Activated CD4-positive, alpha-beta T cell treated with anti-CD3 and anti-CD28 coated beads, Interleukin-2, amount 50 U/mL, for 4 hours (primary cell): ENCODE results near the gene AMBP.

Experiments used
- DNase-seq, 2 experiments: peaks; one replicate each; pipeline ENCODE4 v3.0.0-alpha.2; 2020

The AMBP gene

GRCh38 chr9:114112778-114113584 is 34.9 kb upstream of the AMBP start:
- no peak for DNase-seq

DNA sequence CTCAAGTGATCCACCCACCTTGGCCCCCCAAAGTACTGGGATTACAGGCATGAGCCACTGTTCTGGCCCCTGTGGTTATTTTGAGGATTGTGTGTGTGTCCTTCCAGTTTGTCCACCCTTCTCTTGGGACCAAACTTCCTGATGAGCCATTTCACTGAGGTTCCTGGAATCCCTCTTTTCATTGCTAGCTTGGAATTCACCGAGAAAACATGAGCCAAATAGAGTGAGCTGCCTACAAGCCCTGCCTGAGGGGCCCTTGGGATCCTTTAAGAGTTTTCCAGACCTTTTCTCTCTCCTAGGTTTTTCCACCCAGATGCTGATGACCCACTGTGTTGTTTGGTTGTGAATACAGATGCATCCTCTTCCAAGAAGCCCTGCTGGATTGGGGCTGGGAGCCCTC is 34.2 kb upstream of the AMBP start:
- DNase-seq: no peak

DNA sequence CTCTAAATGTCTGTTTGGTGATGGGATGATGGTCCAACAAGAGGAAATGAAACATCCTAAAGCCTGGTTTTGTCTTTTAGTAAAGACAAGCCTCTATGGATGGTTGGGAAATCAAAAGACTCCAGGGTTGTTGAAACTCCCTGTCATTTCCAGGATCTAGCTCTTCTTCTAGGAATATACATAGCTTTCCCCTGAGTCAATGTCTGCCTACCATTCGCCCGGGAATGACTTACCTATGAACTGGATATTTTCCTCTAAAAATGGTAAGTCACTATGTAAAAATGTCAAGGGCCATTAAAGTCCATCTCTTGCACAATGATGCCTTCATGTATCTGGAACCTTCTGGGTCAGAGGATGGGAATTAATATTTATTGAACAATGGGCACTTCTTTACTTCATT is 32.1 kb upstream of the AMBP start:
- no peak for DNase-seq

DNA sequence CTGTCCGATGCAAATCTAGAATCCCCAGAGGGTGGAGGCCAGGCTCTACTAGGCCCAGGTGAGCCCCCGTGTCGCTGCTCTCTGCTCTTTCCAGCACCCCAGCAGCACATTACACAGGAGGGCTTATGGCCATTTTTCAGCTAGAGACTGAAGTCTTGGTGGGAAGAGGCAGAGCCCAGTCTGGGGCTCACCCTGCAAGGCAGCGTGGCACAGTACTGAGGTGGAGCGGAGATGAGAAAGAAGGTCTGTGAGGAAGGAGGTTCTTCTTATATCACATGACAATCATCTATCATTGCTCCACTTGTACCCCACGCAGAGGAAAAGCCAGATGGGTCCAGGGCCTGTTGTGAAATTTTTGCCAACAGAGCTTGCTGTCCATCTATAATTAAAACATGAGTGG is 31.0 kb upstream of the AMBP start:
- DNase-seq: no peak

GRCh38 chr9:114108016-114108833 is 30.1 kb upstream of the AMBP start:
- peak; percentile 10 to 30 for DNase-seq

DNA sequence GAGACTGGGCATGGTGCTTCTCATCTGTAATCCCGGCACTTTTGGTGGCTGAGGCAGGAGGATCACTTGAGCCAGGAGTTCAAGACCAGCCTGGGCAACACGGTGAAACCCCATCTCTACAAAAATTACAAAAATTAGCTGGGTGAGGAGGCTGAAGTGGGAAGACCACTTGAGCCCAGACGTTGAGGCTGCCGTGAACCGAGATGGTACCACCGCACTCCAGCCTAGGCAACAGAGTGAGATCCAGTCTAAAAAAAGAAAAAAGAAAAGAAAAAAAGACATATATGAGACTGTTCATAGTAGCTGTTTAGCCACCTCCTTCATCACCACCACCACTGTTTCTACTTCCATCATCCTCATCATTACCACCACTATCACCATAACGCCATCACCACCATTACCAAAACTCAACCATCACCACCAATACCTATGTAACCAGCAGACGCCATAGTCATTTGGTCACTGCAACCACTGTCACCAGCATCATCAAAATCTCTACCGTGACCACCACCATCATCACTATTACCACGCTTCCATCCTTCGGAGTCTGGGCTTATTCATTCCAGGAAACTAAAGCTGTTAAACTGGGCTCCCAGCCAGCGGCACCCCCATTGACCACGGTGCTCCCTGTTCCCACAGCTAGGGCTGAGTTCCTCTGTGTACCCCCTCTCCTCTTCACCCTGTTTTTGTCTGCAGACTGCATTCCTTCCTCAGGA is 29.3 kb upstream of the AMBP start:
- DNase-seq: no peak

DNA sequence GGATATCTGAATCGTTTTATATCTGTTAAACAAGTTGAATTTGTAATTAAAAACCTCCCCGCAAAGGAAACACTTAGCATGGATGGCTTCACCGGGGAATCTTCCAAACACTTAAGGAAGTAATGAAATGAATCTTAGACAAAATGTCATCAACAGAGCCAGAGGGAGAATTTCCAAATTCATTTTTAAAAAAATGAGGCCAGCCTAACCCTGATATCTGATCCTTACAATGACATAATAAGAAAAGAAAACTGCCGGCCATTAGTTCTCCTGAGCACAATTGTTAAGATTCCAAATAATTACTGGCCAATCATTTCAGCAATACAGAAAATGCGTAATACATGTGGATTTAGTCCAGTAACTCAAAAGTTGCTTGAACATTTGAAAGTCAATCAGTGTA is 27.1 kb upstream of the AMBP start:
- no peak for DNase-seq

DNA sequence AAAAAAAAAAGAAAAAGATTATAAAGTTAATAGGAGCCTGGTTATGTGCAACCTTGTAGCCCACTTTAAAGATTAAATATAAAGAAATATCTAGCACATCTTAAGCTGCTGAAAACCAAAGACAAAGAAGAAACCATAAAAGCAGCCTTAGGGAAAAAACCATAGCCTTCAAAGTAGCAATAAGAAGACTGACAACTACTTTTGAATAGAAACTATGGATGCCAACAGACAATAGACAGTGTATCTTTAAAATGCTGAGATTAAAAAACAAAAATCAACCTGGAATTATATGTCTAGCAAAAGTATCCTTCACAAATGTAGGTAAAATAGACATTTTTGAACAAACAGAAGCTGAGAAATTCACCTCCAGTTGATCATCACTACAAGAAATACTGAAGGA is 24.4 kb upstream of the AMBP start:
- no peak for DNase-seq

GRCh38 chr9:114100536-114100935 is 22.4 kb upstream of the AMBP start:
- no peak for DNase-seq

DNA sequence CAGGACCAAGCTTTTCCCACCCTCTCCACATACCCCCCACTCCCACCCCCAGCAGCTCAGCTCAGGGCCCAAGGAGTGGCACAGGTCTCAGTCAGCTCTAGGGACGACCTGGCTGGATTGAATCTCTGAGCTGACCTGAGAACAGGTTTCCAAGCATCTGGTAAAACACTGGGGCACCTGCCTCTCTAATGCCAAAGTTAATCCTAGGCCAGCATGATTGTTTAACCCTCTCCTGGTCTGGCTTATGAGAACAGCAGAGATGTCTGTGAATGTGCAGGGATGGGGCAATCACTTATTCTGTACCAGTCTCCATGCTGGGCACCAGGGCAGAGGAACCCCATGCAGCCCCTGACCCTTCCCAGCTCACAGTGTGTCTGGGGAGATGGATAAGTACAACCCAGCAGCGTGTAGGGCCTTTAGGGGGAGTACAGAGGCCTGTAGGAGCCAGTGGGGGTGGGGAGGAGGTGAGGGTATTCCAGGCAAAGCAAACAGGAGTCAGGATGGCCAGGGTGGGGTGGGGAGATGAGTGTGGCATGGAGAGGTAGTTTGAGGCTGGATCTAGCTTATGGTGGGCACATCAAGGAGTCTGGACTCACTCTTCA is 21.7 kb upstream of the AMBP start:
- DNase-seq: no peak

DNA sequence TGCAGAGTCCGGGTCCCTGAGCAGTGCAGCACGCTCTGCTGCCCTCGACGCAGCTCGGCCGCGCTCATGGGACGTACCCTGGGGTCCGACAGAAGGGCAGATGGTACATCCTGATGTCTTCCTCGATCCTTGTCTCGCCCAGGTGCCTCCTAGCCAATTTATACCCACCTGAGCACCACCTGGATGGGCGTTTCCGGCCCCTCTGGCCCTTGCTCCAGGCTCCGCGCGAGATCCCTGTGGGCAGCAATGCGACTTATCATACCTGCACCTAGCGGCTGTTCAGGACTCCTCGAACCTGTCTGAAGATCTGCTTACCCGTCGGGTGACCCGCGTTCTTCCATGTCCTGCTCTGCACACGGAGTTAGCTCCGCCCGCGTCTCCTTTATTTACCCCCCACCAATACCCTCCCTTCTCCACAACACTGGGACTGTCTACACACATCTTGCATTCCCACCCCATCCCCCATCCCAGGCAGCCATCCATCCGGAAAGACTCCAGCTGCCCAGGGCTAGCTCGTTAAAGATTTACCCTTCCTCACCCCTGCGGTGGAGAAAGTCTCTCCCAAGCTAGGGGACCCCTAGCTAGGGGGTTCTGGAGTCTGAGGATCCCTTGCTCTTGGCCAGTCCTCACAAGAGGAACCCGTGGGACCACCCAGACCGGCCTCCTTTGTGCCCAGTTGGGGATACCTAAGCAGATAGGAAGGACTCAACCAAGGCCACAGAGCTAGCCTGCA is 21.0 kb upstream of the AMBP start, which contains the start of gene KIF12:
Gene KIF12 (minus strand): TSS at position 357 of the 733 bp plus-strand sequence. CDS start 16 bp downstream, at position 341.
- DNase-seq: no peak

- no peak for DNase-seq
These were observed 20.2 kb upstream of the AMBP start for GRCh38 chr9:114098021-114098935.

- DNase-seq: no peak
These were observed 19.5 kb upstream of the AMBP start for GRCh38 chr9:114097613-114098020.

GRCh38 chr9:114096866-114097612 is 18.9 kb upstream of the AMBP start:
- no peak for DNase-seq

DNA sequence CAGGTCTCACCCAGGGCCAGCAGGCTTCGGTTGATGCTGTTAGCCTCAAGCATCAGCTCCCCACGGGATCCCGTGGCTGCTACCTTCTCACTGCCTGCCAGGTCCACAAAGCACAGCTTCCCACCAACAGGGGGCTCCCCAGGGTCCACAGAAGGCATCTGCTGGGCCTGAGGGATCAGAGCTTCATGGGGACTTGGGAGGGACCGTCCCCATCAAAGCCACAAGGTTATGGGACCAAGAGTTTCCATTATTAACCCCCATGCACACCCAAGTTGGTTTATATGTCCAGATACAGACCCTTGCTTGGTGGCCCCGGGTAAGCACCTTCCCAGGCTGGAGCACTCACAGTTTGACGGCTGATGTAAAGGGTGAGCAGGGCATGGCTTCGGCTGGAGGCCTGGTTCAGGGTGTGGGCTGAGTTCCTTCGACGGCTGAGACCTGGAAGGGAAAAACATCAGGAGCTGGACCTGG is 18.0 kb upstream of the AMBP start:
- DNase-seq: no peak

GRCh38 chr9:114094971-114095370 is 16.9 kb upstream of the AMBP start:
- DNase-seq: no peak

DNA sequence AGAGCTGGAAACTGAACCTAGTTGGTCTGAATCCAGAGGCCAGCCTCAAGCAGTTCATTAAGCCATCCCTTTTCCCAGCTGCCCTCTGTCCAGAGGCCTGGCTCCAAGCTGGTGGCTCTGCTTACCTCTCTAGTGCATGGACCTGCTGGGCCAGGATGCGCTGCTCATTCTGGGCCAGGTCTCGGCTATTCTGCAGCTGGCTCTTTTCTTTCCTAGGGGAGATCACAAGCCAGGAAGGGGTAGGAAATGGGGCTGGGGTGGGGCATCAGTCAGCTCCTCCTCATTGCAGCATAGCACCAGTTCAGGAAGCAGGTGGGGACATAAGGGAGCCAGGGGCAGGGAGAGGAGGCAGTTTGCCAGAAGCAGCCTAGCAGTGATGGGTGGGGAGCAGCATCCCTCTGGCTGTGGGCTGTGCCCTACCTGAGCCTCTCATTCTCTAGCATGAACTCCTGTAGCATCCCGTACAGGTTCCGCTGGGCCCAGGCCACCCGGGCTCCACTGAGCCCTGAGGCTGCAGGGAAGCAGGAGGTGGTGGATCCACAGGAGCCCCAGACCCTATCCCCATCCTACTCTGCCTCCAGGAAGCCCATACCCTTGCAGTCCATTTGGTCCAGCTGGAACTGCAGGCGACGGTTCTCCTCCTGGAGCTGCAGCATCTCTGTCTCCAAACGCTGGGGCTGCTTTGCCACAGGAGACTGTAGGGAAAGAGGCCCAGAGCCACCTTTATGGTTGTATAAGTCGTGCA is 15.8 kb upstream of the AMBP start:
- no peak for DNase-seq

DNA sequence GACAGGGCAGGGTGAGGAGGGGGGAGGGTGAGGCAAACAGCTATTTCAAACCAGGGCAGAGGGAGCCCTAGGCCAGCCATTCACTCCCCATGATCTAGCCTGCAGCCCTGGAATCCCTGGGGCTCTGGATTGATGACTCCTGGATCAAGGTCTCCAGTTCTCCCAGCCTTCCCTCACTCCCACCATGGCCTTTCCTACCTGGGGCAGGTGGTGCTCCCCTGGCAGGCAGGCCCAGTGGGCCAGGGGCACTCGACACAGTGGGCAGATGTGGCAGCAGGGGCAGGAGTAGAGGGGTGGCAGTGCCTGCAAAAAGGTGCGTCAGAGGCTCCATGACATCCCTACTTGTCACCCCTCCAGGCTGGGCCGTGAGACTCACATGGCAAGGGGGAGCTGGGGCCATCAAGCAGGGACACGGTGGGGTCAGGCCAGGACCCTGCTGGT is 15.0 kb upstream of the AMBP start:
- DNase-seq: no peak

DNA sequence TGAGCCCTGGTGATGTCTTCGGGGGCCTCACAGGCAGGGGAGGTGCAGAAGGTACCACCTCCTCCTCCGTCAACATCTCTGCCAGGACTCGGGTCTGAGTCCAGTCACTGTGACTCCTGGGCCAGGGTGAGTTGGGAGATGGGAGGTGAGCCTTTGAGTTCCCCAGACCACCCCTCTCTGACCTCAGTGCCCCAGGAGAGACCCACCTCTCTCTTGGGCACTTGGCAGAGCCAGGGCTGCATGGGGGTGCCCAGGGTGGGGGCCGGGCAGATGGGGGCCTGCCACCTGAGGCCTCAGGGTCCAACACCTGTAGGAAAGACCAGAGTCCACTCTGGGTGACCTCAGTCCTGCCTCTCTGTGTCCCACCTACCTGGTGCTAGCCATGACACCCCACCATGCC is 14.2 kb upstream of the AMBP start:
- no peak for DNase-seq
